ENCODE measurements around the gene PDE7B.
"Not testable (repeated sequence)": the region's sequence is repeated elsewhere in the genome, so short reads cannot be mapped to it uniquely, and the experiment has no call there.

Gene PDE7B

GRCh38 chr6:135850882-135851281 is 619 bp upstream of the PDE7B start:
- peak; percentile 14 for DNase-seq (ENCODE audit: low read depth)

DNA sequence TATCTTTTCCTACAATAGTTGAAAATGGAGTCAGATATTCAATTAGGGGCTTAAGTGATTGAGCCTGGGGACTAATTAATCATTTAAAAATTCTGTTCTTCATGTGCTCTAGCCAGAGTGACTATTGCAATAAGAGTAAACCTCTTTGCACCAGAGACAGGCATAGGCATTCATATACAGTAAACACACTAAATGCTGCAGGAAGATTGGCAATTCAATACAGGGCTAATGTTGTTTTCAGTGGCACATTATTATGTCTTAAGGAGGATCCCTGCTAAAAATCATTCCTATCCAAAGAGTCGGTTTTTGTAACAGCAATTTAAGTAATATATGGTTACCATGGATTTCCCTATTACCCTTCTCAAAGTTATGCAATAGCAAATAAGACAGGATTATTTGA is 1.2 kb downstream of the PDE7B start:
- DNase-seq (ENCODE audit: low read depth): peak; percentile 19

DNA sequence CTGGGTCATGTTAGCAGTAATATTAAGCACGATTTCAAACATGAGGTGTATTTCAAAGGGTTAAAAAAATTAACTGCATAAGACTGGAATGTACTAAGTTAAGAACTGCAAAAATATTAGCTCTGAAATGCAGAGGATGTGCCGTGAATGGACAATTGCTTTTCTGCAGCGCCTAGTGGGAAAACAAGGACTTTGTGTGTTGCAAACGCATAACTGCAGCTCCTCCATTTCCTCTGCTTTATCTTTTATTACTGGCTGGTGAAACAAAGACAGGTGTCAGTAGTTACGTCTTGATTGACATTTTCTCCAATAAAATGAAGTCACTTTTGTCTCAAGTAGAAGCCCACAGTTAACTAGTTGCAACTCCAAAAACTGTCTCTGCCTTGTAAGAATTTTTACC is 1.7 kb downstream of the PDE7B start:
- peak; percentile 57 for DNase-seq (ENCODE audit: low read depth)

- peak; percentile 19 for DNase-seq (ENCODE audit: low read depth)
These were observed 2.5 kb downstream of the PDE7B start for GRCh38 chr6:135853986-135854385.

DNA sequence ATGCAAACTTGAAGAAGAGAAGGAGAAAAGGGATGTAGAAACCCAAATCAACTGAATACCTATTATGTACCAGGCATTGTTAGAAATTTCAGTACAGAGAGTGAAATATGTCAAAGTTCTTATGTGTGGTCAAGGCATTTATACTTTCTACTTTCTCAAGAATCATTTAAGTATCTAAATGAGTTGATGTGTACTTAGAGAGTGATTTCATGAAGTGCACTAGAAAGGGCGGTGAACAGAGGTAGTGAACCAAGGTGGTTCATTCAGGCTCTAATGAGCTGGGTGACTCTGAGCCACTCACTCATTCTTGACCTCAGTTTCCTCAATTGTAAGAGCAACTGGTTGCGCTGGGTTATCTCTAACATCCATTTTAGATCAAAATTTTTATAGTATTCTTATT is 3.3 kb downstream of the PDE7B start:
- DNase-seq (ENCODE audit: low read depth): no peak

- DNase-seq (ENCODE audit: low read depth): no peak
These were observed 7.4 kb downstream of the PDE7B start for GRCh38 chr6:135858931-135859330.

GRCh38 chr6:135860361-135860760 is 8.9 kb downstream of the PDE7B start:
- no peak for DNase-seq (ENCODE audit: low read depth)

DNA sequence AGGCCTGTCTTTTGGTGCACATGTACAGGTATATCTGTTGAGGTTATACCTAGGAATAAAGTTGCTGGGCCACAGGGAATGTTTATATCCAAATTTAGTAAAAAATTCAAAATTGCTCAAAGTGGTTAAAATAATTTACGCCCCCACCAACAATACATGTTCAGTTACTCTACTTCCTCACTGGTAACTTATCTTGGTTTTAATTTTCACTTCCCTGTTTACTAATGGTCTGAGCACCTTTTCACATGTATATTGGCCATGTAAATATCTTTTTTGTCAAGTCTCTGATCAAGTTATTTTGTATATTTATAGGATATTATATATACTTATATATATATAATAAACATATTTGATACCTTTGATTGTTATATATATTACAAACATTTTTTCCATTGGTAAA is 9.7 kb downstream of the PDE7B start:
- no peak for DNase-seq (ENCODE audit: low read depth)

DNA sequence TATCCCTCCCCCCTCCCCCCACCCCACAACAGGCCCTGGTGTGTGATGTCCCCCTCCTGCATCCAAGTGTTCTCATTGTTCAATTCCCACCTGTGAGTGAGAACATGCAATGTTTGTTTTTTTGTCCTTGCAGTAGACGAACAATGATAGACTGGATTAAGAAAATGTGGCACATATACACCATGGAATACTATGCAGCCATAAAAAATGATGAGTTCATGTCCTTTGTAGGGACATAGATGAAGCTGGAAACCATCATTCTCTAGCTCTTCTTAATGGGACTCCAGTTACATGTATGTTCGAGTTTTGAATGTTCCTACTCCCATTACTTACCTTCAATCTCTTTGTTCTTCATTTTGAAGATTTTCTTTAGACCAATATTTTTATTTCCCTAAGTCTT is 13.4 kb downstream of the PDE7B start:
- DNase-seq (ENCODE audit: low read depth): not testable (repeated sequence)

DNA sequence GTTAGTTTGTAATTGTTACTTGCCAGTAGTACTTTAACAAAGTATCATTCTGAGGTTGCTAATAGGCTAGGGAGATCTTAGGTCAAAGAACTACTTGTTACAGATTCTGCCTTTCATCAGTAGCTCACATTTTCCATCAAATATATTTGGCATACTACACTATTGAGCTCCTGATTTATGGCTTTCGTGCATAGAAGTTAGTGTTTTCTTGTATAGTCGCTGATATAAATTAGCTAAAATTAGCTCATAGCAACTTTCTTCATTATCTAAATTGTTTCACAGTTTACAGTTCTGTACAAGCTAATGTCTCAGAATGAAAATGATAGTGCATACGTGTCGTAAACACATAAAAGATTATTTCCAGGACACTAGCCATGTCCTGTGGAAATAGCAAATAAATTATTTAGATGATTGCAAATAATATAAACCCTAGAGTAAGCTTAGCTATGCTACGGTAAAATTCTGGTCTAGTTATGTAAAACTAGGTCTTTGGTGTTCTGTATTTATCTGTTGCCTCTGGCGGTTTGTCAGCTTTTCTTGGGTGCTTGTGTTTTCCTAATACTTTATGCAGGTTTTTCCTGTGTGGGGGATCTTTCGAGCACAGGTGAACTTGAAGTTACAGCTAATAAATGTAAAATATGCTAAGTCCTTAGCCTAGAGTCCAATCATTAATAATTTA is 15.1 kb downstream of the PDE7B start:
- no peak for DNase-seq (ENCODE audit: low read depth)

- DNase-seq (ENCODE audit: low read depth): no peak
These were observed 15.8 kb downstream of the PDE7B start for GRCh38 chr6:135867332-135867731.

DNA sequence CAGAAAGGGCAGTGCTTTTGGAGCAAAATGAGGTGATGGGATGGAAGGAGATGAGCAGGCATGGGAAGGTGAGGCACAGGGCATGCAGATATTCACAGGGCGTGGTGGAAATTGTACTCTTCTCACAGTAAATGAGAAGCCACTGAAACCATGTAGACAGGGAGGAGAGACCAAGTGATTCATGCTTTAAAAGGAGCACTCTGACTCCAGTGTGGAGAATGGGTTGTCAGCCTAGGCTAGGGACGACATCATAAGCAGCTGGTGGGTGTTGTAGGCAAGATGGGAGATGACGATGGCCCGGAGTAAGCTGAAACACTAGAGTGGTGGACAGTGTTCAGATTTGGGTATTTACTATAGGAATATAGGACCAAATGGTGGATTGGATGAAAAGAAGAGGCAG is 18.4 kb downstream of the PDE7B start:
- DNase-seq (ENCODE audit: low read depth): peak; percentile 21

DNA sequence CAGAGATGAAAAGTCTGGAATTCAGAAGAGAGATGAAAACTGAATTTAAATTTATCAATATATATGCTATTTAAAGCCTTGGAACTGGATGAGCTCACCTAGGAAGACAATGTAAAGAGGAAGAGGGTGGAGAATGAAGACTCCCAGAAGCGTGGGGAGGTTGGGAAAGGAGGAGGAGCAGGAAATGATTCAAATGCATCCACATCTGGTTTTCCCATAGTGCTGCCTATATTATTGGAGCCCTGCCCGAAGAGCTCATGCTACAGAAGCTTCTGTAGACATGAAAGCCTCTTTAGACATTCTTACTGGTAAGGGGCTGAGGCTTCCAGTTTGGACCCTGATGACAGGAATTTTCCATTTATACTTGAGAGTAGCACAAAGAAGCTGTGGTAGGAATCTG is 19.2 kb downstream of the PDE7B start:
- DNase-seq (ENCODE audit: low read depth): peak; percentile 91

GRCh38 chr6:135871296-135871695 is 19.8 kb downstream of the PDE7B start:
- peak; percentile 73 for DNase-seq (ENCODE audit: low read depth)

GRCh38 chr6:135871878-135872277 is 20.4 kb downstream of the PDE7B start:
- DNase-seq (ENCODE audit: low read depth): peak; percentile 78

DNA sequence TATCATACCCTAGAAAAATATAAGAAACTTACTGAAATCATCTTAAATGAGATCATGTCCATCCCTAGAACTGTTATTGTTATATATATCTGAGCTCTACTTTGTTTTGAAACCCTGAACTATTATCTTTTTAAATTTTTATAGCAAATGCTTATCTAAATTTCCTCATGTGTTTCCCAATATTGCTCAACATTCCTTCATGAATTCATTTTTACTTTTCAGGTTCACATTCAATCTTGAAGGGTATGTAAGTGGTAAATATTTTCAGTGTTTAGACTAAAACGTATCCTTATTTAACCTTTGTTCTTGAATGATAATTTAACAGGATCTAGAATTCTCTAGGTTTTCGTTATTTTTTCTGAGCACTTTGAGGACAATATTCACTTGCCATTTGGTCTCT is 23.9 kb downstream of the PDE7B start:
- no peak for DNase-seq (ENCODE audit: low read depth)

DNA sequence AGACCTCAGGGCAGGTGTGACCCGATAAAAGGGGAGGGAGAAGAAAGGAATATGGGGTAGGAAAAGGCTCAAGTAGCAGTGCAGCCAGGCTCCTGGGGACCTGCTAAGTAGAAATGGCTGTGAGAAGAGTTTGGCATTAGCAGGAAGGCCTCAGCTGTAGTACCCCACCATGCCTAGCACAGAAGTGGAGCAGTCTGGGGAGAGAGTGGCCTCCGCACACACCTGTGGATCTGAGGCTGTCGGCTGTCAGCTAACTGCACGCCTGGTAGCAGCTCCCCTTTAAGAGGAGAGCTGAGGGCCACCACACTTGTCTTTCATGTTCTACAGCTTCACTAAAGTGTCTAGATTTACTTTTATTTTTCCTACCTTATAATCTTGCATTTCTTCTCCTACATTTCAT is 24.6 kb downstream of the PDE7B start:
- DNase-seq (ENCODE audit: low read depth): no peak

DNA sequence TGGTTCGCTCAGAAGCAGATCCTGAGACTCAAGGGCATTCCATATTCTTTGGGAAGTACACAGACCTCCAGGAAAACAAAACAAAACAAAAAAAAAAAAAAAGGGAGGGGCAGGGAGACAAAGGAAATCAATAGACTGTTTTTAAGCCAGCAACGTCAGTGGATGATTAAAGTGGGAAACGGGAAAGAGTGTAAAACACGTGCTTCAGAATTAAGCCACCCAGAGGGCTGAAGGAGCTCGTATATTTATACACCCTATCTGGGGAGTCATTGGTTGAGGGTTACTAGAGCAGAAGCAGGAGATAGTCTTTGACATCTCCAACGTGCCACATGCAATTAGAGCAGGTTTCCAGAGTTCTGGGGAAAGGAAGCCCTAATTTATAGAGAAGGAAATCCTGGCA is 26.2 kb downstream of the PDE7B start:
- no peak for DNase-seq (ENCODE audit: low read depth)

DNA sequence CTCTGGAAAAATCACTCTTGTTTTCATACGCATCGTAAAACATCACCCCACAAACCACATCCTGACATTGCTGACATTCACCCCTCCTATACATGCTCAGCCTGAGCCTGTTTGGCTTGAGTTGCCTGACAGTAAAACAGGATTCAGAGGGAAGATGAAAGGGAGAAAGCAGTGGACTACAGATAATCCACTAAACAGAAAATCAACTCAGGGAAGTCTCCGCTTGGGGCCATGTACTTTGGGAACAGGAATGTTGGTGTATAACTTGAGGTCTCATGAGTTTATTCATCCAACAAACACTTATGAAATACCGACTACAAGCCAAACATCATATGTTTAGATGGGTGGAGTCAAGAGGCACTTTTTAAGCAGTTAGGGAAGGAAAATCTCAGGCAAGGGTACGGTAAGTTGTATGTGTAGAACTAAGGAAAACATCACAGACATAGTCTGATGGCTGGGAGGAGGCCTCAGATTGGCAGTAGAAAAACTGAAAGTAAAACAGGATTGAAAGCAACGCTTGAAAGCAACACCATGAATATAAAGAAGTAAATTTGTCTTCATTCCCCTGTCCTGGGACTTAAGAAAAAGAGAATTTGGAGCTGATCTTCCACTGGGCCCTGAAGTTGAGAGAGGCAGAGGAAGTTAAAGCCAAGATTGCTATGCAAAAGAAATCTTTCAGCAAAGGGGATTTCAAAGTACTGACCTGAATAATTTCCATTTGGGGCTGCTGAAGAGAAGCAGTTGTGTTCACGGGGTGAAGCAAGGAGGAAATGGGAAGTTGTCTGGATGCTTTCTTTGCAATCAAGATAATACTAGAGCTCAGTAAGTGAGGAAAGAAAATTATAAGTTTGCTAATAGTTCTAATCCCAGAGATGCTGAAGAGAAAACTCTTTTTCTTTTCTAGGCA is 28.8 kb downstream of the PDE7B start:
- peak; percentile 87 for DNase-seq (ENCODE audit: low read depth)

DNA sequence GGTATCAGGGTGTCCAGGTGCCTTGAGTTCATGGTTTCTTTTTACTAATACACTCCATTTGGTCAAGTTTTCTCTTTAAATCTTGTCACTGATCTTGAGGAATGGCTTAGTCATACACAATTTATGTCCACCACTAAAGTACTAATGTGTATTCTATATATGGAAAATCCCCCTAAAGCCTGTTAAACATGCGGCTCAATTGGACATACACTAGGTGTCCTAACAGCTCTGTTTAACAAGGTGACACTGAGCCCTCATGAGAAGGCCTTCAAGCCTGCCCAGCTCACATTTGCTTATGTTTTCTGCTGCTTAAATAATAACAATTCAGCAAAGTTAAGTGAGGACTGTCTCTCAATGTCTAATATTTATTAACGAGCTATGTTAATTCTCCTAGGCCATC is 31.5 kb downstream of the PDE7B start:
- DNase-seq (ENCODE audit: low read depth): peak; percentile 52

GRCh38 chr6:135883536-135883935 is 32.0 kb downstream of the PDE7B start:
- DNase-seq (ENCODE audit: low read depth): no peak

- no peak for DNase-seq (ENCODE audit: low read depth)
These were observed 32.6 kb downstream of the PDE7B start for GRCh38 chr6:135884136-135884535.

DNA sequence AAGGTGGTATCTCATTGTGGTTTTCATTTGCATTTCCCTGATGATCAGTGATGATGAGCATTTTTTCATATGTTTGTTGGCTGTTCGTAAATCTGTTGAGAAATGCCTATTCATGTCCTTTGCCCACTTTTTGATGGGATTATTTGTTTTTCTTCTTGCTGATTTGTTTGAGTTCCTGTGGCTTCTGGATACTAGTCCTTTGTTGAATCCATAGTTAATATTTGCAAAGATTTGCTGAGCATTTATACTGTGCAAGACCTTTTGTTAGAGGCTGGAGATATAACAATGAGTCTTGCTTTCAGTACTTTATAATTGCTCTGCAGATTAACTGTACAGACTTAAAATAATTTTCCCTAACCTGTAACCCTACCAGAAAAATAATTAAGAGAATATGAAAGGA is 35.6 kb downstream of the PDE7B start:
- DNase-seq (ENCODE audit: low read depth): no peak

GRCh38 chr6:135888818-135889217 is 37.3 kb downstream of the PDE7B start:
- DNase-seq (ENCODE audit: low read depth): peak; percentile 10
